GM18907 (cell line): Measurements from ENCODE around the gene SPON1.
"Not testable (repeated sequence)": the region's sequence is repeated elsewhere in the genome, so short reads cannot be mapped to it uniquely, and the experiment has no call there.

Experiments used
- ATAC-seq: cut with Tn5 transposase; IDR thresholded peaks from one replicate; pipeline ENCODE4 v1.9.1; 2021; ENCODE audit warnings: mild to moderate bottlenecking, moderate library complexity; ENCODE audit not compliant: unreplicated experiment

The SPON1 gene

DNA sequence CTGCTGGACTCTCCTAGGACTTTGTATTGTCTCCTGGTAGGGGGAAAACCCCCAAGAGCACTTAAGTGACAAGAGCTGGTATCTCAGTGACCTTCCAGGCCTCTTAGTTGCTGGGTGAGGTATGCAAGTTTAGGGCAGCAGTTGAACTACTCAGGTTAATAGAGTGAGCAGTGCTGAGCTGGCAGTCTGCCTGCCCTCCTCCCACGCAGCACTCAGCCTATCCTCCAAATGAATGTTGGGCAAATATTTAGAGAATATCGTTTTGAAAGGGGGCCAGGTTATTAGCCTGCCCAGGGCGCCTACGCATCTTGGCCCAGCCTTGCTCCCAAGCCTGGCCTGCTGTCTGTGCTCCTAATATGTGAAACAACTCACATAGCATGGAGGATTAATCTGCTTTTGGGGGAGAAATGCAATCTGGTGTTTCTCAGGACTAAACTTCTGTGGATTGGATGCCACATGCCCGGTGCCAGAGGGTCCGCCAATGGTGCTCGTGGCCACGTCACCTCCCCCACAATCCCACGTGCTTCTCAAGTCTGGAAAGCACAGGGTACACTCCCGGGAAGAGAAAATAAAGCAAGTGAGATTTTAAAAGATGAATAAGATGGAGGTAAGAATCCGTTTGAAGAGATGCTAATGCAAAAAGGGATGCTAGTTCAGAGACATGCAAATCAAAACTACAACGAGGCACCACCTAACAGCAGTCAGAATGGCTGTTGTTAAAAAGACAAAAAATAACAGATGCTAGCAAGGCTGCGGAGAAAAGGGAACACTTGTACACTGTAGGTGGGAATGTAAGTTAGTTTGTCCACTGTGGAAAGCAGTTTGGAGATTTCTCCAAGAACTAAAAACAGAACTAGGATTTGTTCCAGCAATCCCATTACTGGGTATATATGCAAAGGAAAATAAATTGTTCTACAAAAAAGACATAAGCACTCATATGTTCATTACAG, 67.7 kb downstream of the SPON1 start:
- ATAC-seq: no peak

DNA sequence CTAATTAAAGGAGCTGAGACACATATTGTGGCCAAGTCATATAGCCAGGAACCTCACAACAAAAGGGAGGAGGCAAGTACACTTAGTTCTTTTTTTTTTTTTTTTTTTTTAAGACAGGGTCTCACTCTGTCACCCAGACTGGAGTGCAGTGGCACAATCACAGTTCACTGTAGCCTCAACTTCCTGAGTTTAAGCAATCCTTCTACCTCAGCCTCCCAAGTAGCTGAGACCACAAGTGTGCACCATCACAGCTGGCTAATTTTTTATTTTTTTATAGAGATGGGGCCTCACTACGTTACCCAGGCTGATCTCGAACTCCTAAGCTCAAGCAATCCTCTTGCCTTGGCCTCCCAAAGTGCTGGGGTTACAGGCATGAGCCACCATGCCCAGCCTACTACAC, 73.0 kb downstream of the SPON1 start:
- not testable (repeated sequence) for ATAC-seq

DNA sequence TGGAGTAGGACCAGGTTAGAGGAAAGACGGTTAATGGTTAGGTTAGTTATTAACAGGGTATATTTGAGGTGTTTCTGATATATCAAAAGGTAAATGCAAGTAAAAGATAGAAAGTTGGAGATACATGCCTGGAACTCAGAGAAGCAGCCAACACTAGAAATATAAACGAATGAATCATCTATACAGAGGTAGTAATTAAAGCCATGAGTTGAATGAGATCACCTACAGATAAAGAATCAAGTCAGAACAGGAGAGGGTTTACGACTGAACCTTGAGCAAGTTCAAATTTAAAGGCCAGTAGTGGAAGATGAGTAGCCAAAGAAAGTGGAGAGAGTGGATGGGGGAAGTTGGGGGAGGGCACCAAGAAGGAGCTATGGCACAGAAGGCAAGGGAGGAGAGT, 73.9 kb downstream of the SPON1 start:
- ATAC-seq: no peak

DNA sequence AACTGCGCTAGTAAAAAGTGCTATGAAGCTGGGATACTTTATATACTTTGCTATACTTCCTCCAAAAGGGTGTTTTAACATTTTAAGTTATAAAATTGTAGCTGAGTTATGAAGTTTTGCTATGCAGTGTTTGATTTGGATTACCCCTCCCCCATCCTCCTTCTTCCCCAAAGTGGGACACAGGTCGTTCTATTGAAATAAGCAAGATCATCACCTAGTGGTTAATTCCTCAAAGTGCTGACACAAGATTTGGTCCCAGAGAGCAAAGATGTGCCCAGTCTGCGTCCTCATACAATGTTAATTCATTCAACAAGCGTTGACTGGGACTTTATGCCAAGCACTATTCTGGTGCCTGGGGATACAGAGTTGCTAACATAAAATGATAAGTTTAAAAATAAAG, 78.5 kb downstream of the SPON1 start:
- ATAC-seq: no peak

DNA sequence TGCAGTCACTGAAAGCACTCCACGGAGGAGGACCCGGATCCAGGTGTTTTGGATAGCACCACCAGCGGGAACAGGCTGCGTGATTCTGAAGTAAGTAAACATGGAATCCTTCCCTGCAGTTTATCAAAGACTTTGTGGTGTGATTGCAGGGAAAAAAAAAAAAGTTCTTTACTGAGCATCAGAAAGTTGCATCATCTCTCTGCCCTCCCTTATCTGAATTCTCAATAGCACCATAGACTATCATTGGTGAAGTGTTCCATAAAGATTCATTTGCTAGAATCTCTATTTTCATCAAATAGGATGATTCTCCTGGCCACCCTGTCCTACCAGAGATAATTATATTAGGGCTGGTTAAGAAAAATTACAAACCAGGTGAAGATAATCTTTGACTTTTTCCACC, 79.0 kb downstream of the SPON1 start:
- ATAC-seq: no peak

DNA sequence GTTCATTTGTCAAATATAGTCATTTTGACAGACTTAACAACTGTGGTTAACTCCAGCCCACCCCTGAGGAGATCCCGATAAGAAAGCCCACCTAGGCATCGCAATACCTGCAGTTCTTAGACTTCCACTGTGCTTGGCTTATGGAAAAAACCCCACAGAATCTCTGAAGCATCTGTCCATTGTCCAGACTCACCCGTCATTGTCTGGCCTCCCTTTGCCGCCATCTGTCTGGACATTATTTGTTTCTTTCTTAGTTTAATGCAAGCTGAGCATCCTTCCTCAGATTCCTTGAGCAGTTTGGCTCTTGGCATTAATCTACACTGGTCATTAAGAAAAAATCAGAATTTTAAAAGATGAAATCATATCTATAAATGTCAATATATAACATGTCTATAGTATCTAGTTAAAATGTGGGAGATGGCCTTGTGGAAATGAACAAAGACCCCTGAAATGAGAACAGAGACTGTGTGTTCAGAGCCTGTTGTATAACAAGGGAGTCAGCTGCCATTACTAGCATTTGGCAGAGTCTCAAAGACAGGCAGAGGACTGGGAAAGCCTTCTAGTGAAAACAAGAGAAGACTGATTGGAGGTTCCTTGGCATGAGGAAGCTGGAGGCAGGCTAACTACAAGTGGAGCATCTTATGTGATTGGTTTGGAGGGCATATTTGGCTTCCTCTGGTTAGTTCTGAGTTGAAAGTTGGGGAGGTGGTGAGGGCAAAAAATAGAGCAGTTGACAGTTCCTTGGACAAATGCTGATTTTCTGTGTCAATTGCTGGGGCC, 80.4 kb downstream of the SPON1 start:
- no peak for ATAC-seq

DNA sequence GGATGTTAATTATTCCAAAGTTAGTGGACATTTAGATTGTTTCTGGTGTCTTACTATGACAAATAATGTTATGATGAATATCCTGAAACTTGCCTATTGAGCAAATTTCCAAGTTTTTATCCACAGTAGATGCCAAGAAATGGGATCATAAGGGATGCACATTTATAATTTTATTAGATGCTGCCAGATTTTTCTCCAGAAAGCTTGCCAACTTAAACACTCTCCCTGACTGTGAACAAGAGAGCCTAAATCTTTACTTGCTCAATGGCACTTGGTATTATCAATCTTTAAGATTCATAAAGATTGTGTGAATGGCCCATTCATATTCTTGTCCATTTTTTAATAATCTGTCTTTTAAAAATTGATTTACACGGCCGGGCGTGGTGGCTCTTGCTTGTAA, 82.4 kb downstream of the SPON1 start:
- ATAC-seq: no peak

DNA sequence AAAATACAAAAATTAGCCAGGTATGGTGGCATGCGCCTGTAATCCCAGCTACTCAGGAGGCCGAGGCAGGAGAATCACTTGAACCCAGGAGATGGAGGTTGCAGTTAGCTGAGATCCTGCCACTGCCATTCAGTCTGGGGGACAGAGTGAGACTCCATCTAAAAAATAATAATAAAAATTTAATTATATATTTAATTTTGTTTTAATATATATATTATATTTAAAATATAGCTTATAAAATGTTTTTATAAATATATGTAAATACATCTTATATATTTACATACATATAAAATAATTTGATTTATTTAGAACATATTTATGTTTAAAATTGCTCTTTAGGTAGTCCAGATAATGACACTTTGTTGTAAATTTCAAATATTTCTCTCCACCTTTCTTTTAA, 82.9 kb downstream of the SPON1 start:
- ATAC-seq: no peak

DNA sequence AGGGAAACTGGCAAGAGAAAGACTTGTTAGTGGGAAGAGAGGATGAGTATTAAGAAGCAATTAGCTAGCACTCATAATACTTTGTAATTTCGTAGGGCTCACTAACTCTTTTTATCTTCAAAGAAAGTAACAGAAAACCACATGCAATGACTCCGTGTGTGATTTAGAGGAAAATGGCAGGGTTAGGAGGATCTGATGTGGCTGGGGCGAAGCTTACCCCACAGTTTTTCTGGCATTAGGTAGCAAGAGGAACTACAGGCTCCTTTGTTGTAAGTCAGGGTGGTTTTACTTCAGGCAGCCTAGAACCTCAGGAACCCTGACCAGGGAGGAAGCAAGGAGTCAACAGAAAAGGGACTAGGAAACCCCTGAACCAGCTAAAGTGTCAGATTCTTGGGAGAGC, 89.7 kb downstream of the SPON1 start:
- no peak for ATAC-seq

DNA sequence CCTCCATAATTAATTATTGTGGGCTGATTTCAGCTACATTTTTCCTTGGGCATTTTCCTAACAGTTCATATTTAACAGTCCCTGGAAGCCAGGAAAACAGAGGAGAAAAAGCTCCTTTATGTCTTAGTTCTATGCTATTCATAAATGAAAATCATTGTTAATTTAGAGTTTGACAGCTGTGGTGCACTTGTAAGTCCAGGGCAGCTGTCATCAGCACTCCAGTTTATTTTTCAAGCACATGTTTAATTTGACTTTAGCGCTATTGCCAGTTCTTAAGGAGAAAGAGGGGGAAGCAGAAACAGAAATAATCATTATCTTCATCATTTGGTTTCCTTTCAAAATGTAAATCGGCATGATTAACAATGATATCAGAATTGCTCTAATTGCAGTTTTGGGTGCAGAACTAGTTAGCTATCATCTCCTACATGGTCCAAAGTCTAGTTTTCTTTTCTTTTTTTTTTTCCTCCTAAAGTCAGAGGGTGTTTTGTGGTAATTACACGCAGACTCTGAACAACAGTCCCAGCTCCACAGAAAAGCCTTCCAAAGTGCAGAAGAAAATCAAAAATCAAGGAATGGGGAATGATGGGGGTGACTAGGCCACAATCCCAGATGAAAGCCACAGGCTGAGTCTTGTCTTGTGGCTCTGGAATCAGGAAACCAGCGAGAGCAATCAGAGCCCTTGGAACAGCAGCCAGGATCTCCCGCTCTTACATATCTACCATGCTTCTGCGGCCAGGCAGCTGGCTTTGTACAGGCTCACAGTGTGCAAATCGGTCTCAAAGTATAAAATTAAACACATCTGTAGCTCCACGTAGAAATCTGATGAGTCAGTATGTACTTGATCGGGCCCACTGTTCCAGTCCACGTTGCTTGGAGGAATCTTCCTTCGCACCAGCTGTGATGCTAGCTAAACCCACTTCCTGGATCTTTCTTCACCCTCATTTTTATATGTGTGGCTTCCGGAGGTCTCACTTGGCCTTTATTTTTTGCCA, 91.9 kb downstream of the SPON1 start:
- no peak for ATAC-seq

DNA sequence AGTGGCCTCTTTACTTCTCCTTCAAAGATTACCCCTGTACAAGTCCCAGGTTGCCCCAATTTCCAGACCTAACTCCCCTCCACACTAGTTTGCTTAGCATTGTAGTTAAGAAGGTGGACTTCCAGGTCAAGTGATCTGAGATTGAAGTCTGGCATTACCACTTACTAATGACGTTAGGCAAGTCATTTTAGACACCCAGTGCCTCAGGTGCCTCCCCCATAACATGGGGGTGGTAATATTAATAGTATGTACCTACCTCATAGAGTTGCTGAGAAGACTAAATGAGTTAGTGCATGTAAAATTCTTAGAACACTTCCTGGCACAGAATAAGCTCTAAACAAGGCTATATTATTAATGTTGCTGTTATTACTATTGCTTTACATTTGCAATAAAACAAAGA, 93.4 kb downstream of the SPON1 start:
- ATAC-seq: no peak

DNA sequence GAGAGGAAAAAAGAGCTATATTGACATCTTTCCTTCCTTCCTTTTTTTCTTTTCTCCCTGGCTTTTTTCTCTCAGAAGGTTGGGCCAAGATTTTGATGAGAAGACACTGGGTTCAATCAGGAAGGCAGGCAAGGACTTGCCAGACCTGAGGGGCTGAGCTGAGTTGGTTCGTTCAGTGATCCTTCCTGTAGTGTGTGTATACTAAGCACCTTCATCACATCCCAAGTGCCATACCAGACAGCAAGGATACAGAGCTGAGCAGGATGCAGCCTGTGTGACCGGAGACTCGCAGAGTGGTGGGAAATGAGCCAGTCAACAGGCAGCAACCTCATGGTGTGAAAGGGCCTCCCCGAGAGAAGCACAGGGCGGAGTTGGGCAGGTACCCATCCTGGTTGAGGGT, 95.5 kb downstream of the SPON1 start:
- no peak for ATAC-seq

DNA sequence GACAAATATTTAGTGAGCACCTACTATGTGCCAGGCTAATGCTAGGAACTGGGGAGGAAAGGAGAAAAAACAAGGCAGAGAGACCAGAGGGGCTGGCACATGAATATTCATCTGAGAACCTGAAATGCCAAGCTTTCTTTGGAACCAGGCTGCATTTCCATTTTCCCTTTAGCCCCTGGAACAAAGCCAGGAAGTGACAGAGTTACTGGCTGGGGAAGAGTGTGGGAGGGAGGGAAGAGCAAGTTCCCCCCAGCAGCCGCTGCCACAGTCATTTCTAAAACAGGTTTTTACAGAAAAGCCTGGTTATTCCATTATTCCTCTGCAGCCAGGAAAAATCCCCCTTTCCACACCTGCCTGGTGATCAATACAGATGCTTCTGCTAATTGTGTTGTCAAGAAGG, 97.0 kb downstream of the SPON1 start:
- ATAC-seq: no peak

DNA sequence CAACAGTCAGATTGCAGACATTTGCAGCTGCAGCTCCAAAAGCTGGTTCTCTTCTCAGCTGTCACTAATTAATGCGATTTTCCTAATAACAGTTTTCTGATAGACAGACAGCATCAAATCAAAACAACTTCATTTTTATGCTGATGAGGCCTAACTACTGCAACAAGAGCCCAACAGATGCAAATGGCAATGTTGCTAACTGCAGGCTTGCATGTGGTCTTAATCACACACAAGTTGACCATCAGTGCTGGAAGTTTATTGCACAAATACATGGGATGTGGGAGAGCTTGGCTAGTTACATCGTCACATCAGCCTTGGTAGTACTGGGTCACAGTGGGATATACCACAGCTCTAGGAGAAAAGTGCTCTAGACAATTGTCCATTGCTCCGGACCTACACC, 99.2 kb downstream of the SPON1 start:
- no peak for ATAC-seq

DNA sequence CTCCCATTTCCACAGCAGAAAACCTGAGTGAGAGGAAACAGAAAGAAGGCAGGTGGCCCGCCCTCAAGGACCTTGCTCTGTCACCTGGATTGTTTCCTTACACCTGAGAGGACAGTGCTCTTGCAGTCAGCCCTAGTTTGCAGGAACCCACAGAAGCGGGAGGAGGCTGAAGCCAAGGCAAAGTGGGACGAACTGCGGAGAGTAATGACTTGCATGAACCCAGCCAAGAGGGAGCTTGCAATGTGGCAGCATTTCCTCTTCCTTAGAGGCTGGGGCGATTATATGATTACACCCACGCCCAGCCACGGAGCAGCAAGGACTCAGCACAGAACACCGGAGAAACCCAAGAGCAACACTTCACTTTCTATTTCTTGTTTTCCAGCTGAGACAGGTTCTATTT, 102.6 kb downstream of the SPON1 start:
- no peak for ATAC-seq

DNA sequence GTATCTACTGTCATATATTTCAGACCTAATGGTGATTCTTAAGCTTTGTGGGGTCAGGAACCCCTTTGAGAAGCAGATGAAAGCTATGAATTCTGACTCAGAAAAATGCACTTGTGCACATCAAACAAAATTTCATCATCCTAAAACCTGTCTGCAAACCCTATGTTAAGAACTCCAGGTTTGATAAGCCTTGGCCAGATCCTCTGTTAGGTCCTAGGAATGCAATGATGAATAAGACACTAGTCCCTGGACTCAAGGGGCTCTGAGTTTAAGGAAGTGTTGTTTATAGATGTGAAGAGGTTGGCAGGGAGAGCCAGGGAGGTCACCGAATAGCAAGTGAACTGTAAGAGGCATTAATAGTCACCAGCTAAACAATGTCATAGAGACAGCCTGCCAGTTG, 103.2 kb downstream of the SPON1 start:
- no peak for ATAC-seq

DNA sequence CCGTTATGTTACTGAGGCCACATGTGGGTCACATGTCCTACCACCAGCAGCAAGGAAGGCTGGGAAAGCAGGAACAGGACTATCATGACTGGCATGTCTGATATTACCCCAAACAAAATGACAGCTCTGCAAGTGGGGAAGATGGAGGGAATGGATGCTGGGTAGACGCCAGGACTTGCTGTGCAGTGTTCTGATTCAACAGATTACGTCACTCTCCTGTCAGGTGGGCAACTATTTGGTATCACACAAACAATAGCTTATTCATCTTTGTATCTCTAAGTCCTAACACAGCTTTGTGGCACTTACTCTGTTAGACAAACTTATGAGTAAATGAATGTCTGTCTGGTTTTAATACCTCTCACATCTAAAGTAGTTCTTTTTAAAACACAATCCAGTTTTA, 105.2 kb downstream of the SPON1 start:
- ATAC-seq: no peak

DNA sequence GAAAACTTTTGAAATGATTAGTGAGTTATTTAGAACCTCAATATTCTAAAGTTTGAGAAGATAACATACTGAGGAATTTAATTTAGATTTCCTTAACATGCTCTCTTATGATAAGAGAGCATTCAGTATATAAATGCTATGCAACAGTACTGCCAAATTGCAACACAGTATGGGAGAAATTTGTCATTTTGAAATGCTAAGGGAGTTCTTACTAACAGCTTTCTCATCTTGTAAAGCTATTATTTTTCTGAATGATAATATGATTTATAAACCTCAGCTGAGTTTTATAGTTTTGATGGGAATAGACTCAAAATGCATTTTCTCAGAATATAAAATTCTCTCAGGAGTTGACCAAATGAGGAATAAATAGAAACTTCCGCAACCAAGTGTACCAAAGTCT, 108.4 kb downstream of the SPON1 start:
- ATAC-seq: no peak

DNA sequence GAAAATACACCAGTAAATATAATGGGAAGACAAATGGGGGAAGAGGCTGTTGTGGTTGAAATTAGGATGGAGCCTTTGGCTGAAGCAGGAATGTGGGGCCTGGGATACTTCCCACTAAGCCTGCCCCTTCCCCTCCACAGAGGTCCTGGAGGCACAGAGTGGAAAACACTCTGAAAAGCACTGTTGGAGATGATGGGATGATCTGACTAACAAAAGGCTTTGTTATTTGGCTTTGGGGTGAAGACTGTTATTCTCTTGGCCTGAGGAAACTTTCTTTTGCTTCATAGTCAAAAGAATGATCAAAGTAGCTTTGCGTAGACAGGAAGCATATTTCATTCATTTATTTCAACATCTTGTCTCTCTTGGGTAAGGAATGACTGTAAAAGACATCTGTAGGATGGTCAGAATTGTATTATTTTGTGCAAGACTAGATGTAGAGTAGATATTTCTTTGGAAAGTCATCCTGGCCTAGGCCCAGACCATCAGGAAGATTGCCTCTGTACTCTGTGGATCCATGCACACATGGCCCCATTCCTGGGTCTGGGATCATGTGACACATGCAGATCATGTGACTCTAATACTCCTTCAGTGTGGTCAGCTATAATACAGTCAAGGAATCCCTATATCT, 111.4 kb downstream of the SPON1 start:
- no peak for ATAC-seq
